Karpas-422 (cell line): Measurements from ENCODE around the gene PHRF1. TPM values are rescaled to one million over a fixed set of nuclear protein-coding genes. Genes with fewer than 3 reads are reported as not detected.

Experiments used
- DNase-seq: peaks from one replicate; pipeline ENCODE4 v3.0.0-alpha.2; 2015
- H2AFZ ChIP-seq: fragments of 200-600 bp; sonication (generic); 2 replicates; pipeline ENCODE4 v1.6.1; 2014; ENCODE audit warnings: antibody characterized with exemption, low read length, mixed read lengths
- H3K27ac ChIP-seq: fragments of 200-600 bp; sonication (generic); 2 replicates; pipeline ENCODE4 v1.5.1; 2014; ENCODE audit warnings: mild to moderate bottlenecking, low read length, moderate library complexity
- H3K27me3 ChIP-seq: fragments of 200-600 bp; sonication (generic); 2 replicates; pipeline ENCODE4 v1.6.1; 2014; ENCODE audit warnings: low read length, mixed read lengths
- H3K36me3 ChIP-seq: fragments of 200-600 bp; sonication (generic); 2 replicates; pipeline ENCODE4 v1.6.1; 2014; ENCODE audit warnings: low read length, mixed read lengths; ENCODE audit not compliant: insufficient read depth
- H3K4me1 ChIP-seq: fragments of 200-600 bp; sonication (generic); 2 replicates; pipeline ENCODE4 v1.6.1; 2014; ENCODE audit warnings: mild to moderate bottlenecking, low read length, mixed read lengths
- H3K4me2 ChIP-seq: fragments of 200-600 bp; sonication (generic); 2 replicates; pipeline ENCODE4 v1.6.1; 2014; ENCODE audit warnings: low read length, low read depth, mild to moderate bottlenecking; ENCODE audit not compliant: poor library complexity, severe bottlenecking
- H3K4me3 ChIP-seq: fragments of 200-600 bp; sonication (generic); 2 replicates; pipeline ENCODE4 v1.5.1; 2014; ENCODE audit warnings: mild to moderate bottlenecking, antibody characterized with exemption, low read length, mixed read lengths
- H3K79me2 ChIP-seq: fragments of 200-600 bp; sonication (generic); 2 replicates; pipeline ENCODE4 v1.6.1; 2014; ENCODE audit warnings: mild to moderate bottlenecking, low read length, mixed read lengths
- H3K9ac ChIP-seq: fragments of 200-600 bp; sonication (generic); 2 replicates; pipeline ENCODE4 v1.6.0; 2014; ENCODE audit warnings: low read length
- H3K9me2 ChIP-seq: fragments of 200-600 bp; sonication (generic), shearing (Covaris generic); replicated peaks from 2 replicates; pipeline ENCODE4 v1.6.0; 2014; ENCODE audit warnings: mild to moderate bottlenecking, low read length, moderate library complexity; ENCODE audit not compliant: insufficient read depth
- H3K9me3 ChIP-seq: fragments of 300-700, 200-600 bp; sonication (generic); 2 replicates; pipeline ENCODE4 v1.6.1; 2014; ENCODE audit warnings: low read length, mixed read lengths
- H4K20me1 ChIP-seq: fragments of 200-600 bp; sonication (generic); 2 replicates; pipeline ENCODE4 v1.6.1; 2014; ENCODE audit warnings: mild to moderate bottlenecking, antibody characterized with exemption, low read length, low read depth; ENCODE audit not compliant: insufficient read depth
- total RNA-seq: library from RNA; depleted of rRNA; stranded (reverse); fragments of >200 nt; shearing (Covaris generic); gene quantifications from 2 replicates; pipeline ENCODE4 v1.2.3, GENCODE V29; 2014; ENCODE audit warnings: low replicate concordance

Gene PHRF1
- total RNA-seq, 1 experiment from 2014 or later = 8.7 TPM

DNA sequence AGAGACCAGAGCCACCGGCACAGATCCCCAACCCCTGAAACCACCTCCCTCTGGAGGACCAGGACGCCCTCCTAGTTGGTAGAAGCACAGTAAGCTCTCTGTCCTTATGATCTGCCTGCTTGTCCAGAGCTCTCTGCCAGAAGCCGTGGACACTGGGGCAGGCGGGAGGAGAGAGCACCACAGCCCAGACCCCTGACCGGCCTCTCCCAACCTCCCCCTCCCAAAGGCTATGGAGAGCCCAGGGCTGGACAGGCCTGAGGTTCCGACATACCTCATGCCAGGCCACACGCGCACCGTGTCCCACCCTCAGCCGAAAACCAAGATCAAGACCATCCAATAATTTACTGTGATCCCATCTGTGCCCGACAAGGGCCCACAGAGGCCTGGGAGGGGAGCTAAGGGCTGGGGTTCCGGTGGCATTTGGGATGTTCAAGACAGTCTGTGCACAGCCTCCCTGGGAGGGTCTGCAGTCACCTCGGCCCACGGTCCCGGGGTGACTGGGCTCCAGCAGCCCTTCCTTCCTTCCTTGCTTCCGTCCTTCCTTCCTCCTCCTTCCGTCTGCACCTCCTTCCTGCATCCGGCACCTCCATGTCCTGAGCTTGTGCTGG, 44.2 kb upstream of the PHRF1 start:
- no peaks in the 10 kb centered on the region; the same call in 1 of the 2 replicates for H3K36me3 ChIP-seq
- H3K79me2 ChIP-seq = peaks cover 7% of the 10 kb centered on the region; the same call in 1 of the 2 replicates
- no peaks in the 10 kb centered on the region for H3K27me3 ChIP-seq
- H3K9ac ChIP-seq = no peak overlapping the region
- peaks cover 15% of the 10 kb centered on the region for H4K20me1 ChIP-seq
- H3K4me3 ChIP-seq = no peak overlapping the region
- no peaks in the 10 kb centered on the region for H3K9me3 ChIP-seq
- peaks cover 23% of the 10 kb centered on the region for H3K4me1 ChIP-seq
- H3K9me2 ChIP-seq = no peaks in the 10 kb centered on the region
- no peak overlapping the region for H2AFZ ChIP-seq
- no peak for DNase-seq
- no peak overlapping the region for H3K4me2 ChIP-seq
- no peak overlapping the region for H3K27ac ChIP-seq

DNA sequence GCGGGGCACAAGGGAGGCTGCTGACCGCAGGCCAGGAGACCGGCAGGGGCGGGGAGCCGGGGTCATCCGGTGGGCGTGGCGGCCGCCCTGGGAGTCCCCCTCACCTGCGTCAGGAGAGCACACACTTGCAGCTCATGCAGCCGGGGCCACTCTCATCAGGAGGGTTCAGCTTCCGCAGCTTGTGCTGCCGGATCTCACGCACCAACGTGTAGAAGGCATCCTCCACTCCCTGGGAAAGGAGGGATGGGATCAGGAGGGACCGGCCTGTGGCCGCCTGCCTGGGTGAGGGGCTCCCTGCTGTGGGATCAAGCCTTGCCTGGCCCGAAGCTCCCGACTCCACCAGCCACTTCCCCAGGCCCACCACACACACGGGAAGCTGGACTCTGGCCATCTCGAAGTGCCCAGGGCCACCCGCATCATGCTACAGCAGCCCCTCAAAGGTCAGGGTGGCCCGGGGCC, 43.7 kb upstream of the PHRF1 start:
- peaks cover 7% of the 10 kb centered on the region; the same call in 1 of the 2 replicates for H3K79me2 ChIP-seq
- no peak overlapping the region for H3K27ac ChIP-seq
- no peaks in the 10 kb centered on the region for H3K9me3 ChIP-seq
- H3K4me3 ChIP-seq = no peak overlapping the region
- no peaks in the 10 kb centered on the region for H3K9me2 ChIP-seq
- H3K4me2 ChIP-seq = no peak overlapping the region
- H3K9ac ChIP-seq = no peak overlapping the region
- no peaks in the 10 kb centered on the region; the same call in 1 of the 2 replicates for H3K36me3 ChIP-seq
- no peaks in the 10 kb centered on the region for H3K27me3 ChIP-seq
- H4K20me1 ChIP-seq = peaks cover 15% of the 10 kb centered on the region
- no peak overlapping the region for H2AFZ ChIP-seq
- DNase-seq = no peak
- peaks cover 27% of the 10 kb centered on the region for H3K4me1 ChIP-seq

DNA sequence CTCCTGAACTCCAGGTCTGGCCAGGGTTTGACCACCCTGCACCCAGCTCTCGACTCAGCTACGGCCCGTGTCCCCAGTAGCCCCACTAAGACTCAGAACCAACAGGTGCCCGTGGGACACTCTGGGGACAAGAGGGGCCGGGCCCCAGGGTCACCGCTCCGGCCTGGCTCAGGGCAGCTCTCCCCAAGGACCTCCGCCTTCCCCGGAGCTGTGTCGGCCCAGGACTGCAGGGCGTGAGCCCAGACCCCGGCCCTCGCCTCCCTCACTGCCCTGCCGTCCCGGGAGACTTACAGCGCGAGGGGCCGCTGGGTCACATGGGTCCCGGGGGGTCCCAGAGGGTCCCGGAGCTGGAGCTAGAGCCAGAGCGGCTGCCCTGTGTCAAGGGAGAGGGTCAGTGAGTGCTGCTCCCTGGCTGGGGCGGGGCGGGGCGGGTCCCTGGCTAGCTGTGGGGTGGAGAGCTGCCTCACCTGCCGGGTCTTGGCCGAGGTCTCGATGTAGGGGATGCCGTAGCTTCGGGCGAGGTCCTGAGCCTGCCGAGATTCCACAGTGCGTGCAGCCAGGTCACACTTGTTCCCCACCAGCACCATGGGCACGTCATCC, 43.2 kb upstream of the PHRF1 start:
- Histone ChIP-seq H3K4me1 (peaks cover 32% of the 10 kb centered on the region), H3K9me2 (no peaks in the 10 kb centered on the region), H3K27ac (no peak overlapping the region), H4K20me1 (peaks cover 15% of the 10 kb centered on the region), H3K79me2 (peaks cover 7% of the 10 kb centered on the region; the same call in 1 of the 2 replicates), H3K9ac (no peak overlapping the region), H3K4me3 (no peak overlapping the region), H3K4me2 (no peak overlapping the region), H3K9me3 (no peaks in the 10 kb centered on the region), H2AFZ (no peak overlapping the region), H3K27me3 (no peaks in the 10 kb centered on the region), H3K36me3 (no peaks in the 10 kb centered on the region; the same call in 1 of the 2 replicates)
- DNase-seq = no peak

DNA sequence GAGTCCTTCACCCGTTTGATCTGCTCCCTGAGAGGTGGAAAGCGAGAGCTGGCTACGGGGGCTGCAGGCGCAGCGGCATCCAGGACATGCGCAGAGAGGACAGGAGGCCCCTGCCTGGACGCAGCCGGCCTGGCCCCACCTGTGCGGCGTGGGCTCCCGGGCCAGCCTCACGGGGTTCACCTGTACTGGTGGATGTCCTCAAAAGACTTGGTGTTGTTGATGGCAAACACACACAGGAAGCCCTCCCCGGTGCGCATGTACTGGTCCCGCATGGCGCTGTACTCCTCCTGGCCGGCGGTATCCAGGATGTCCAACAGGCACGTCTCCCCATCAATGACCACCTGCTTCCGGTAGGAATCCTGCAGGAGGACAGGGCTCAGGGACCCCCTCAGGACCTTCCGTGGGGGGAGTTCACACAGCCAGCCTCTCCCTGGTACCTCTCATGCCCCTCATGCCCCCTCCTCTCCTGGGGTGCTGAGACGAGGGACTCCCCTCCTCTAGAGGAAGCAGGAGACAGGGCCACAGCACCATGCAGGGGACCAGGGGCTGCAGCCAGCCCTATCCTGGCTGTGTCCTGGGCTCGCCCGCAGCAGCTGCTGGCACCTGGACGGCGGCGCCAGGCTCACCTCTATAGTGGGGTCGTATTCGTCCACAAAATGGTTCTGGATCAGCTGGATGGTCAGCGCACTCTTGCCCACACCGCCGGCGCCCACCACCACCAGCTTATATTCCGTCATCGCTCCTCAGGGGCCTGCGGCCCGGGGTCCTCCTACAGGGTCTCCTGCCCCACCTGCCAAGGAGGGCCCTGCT, 42.5 kb upstream of the PHRF1 start:
- Histone ChIP-seq H2AFZ (no peak overlapping the region), H3K79me2 (peaks cover 7% of the 10 kb centered on the region; the same call in 1 of the 2 replicates), H4K20me1 (peaks cover 15% of the 10 kb centered on the region), H3K9me3 (no peaks in the 10 kb centered on the region), H3K4me3 (peak overlapping the region; percentile 99), H3K9ac (peak overlapping the region; percentile 95), H3K4me2 (peak overlapping the region; percentile 99), H3K9me2 (no peaks in the 10 kb centered on the region), H3K36me3 (no peaks in the 10 kb centered on the region; the same call in 1 of the 2 replicates), H3K4me1 (peaks cover 35% of the 10 kb centered on the region), H3K27me3 (no peaks in the 10 kb centered on the region), H3K27ac (no peak overlapping the region)
- no peak for DNase-seq

DNA sequence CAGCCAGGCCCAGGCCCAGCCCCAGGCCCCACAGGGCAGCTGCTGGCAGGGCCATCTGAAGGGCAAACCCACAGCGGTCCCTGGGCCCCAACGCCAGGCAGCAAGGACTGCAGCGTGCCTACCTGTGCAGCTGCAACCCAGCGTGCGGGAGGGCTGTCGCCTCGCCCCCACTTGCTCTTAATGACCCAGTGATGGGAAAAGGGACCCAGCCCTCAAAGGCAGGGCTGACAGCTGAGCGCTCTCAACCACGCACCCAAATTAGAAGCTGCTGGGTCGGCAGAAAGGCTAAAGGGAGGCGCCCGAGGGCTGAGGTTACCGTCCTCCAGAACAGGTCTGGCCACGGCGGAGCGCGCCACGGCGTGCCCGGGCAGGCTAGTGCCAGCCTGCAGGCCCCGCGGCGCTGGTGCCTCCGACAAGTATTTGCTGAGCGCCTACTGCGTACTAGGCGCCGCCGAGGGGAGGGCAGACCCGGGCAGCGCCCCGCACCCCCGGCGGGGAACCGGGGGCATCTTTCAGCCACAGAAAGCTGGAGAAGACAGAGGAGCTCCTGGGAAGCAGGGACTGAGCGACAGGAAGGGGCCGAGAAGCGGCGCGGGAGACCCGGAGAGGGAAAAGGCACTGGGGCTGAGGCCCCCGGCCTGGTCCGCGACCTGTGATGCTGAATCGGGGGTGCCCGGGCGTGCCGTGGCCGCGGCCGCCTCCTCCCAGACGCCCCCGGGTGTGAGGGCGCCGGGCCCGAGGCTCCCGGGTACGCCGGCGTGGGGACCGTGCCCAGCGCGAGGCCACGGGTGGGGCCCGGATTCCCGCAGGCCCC, 41.7 kb upstream of the PHRF1 start:
- Histone ChIP-seq H3K27me3 (no peaks in the 10 kb centered on the region), H3K27ac (peak overlapping the region; percentile 56), H3K9me2 (no peaks in the 10 kb centered on the region), H3K9ac (peak overlapping the region; percentile 95), H3K79me2 (peaks cover 7% of the 10 kb centered on the region; the same call in 1 of the 2 replicates), H3K9me3 (no peaks in the 10 kb centered on the region), H3K4me3 (peak overlapping the region; percentile 99), H4K20me1 (peaks cover 15% of the 10 kb centered on the region), H3K4me1 (peaks cover 35% of the 10 kb centered on the region), H3K4me2 (peak overlapping the region; percentile 99), H2AFZ (peak overlapping the region; percentile 56; the same call in 1 of the 2 replicates), H3K36me3 (no peaks in the 10 kb centered on the region; the same call in 1 of the 2 replicates)
- peak; percentile 75 for DNase-seq

DNA sequence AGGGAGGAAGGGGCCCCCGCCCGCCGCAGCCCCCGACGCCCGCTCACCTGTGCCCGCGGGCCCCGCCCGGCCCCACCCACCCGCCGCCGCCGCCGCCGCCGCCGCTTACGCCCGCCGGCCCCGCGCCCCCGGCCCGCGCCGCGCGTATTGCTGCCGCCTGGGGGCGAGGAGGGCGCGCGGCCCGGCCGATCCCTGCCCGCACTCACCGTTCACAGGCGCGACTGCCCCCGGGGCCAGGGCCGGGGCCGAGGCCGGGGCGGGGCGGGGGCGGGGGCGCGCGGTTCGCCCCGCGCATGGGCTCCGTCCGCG, 41.1 kb upstream of the PHRF1 start:
- Histone ChIP-seq H3K9me3 (no peaks in the 10 kb centered on the region), H3K4me2 (peak overlapping the region; percentile 99), H3K36me3 (no peaks in the 10 kb centered on the region; the same call in 1 of the 2 replicates), H3K4me3 (peak overlapping the region; percentile 99), H4K20me1 (peaks cover 15% of the 10 kb centered on the region), H3K9ac (peak overlapping the region; percentile 95), H3K27me3 (no peaks in the 10 kb centered on the region), H3K9me2 (no peaks in the 10 kb centered on the region), H3K4me1 (peaks cover 35% of the 10 kb centered on the region), H3K79me2 (peaks cover 7% of the 10 kb centered on the region; the same call in 1 of the 2 replicates), H3K27ac (no peak overlapping the region), H2AFZ (no peak overlapping the region)
- DNase-seq = no peak

DNA sequence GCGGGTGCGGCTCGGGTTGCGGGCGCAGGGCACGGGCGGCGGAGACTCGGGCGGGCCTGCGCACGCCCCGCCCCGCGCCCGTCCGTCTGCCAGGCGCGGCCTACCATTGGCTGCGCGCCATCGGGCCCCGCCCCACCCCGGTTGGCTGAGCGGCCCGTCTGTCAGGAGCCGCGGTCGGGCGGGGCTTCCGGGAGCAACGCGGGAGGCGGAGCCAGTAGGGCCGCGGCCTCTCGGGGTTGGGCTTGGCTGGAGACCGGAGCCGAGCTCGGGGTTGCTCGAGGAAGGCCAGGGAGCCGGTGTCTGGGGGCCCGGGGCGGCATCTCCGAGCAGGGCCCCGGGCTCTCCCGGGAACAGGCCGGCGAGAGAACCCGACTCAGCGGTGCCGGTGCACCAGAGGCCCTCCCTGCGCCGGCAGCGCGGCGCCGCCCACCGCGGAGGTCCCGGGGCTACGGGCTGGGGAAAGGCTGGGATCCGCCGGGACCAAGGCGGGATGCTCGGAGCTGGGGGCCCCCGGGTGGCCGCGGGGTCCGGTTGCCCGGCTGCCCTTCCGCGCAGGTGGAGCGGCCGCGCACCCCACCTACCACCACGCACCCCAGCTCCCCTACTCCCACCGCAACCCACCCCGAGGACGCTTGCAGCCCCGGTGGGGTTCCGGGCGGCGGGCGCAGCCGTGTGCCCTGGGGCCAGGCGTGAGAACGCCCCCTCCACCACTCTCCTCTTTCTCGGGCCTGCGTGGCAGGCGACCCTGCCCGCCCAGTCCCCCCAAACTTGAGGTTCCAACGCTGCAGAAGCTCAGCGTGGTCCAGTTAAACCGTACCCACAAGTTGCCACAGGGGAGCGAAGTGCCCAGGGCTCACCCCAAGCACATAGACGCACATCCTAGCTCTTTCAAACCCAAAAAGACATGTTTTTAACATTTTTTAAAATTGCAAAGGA, 40.5 kb upstream of the PHRF1 start, which contains the start of gene HRAS:
TSS of gene HRAS (minus strand) at position 58 of the 936 bp plus-strand sequence.
- Histone ChIP-seq H3K27me3 (no peaks in the 10 kb centered on the region), H3K4me3 (peak within 1 kb of the TSS; percentile 99), H3K9me2 (no peaks in the 10 kb centered on the region), H4K20me1 (peaks cover 15% of the 10 kb centered on the region), H3K9ac (peak within 1 kb of the TSS; percentile 95), H3K4me1 (peaks cover 35% of the 10 kb centered on the region), H3K4me2 (peak within 1 kb of the TSS; percentile 99), H3K79me2 (peaks cover 7% of the 10 kb centered on the region; the same call in 1 of the 2 replicates), H3K36me3 (no peaks in the 10 kb centered on the region; the same call in 1 of the 2 replicates), H2AFZ (peak within 1 kb of the TSS; percentile 56; the same call in 1 of the 2 replicates), H3K27ac (peak within 1 kb of the TSS; percentile 78), H3K9me3 (no peaks in the 10 kb centered on the region)
- DNase-seq = peak; percentile 98
